ENCODE data around the gene AMOT.

AMOT gene

GRCh38 chrX:112837531-112837930 lies 3.1 kb downstream of the AMOT start:
- no peak for DNase-seq (ENCODE audit: low spot score)

- DNase-seq (ENCODE audit: low spot score) = no peak
Observed at GRCh38 chrX:112835019-112835418, 5.6 kb downstream of the AMOT start.

- no peak for DNase-seq (ENCODE audit: low spot score)
Observed at GRCh38 chrX:112834031-112834845, 6.4 kb downstream of the AMOT start.

- DNase-seq (ENCODE audit: low spot score) = no peak
Observed at GRCh38 chrX:112832481-112833095, 8.0 kb downstream of the AMOT start.

- DNase-seq (ENCODE audit: low spot score) = no peak
Observed at GRCh38 chrX:112830540-112830939, 10.1 kb downstream of the AMOT start.

GRCh38 chrX:112827292-112827903 lies 13.2 kb downstream of the AMOT start:
- no peak for DNase-seq (ENCODE audit: low spot score)

- no peak for DNase-seq (ENCODE audit: low spot score)
Observed at GRCh38 chrX:112826023-112826422, 14.6 kb downstream of the AMOT start.

- DNase-seq (ENCODE audit: low spot score) = no peak
Observed at GRCh38 chrX:112822892-112823291, 17.7 kb downstream of the AMOT start.

- no peak for DNase-seq (ENCODE audit: low spot score)
Observed at GRCh38 chrX:112820364-112821268, 20.0 kb downstream of the AMOT start.

- no peak for DNase-seq (ENCODE audit: low spot score)
Observed at GRCh38 chrX:112819813-112820212, 20.8 kb downstream of the AMOT start.

- no peak for DNase-seq (ENCODE audit: low spot score)
Observed at GRCh38 chrX:112819008-112819640, 21.5 kb downstream of the AMOT start.

- DNase-seq (ENCODE audit: low spot score) = no peak
Observed at GRCh38 chrX:112818114-112819007, 22.3 kb downstream of the AMOT start.

GRCh38 chrX:112816908-112817307 lies 23.7 kb downstream of the AMOT start:
- no peak for DNase-seq (ENCODE audit: low spot score)

- no peak for DNase-seq (ENCODE audit: low spot score)
Observed at GRCh38 chrX:112814496-112814895, 26.1 kb downstream of the AMOT start.

GRCh38 chrX:112812741-112813140 lies 27.9 kb downstream of the AMOT start:
- DNase-seq (ENCODE audit: low spot score) = no peak

GRCh38 chrX:112808651-112809195 lies 31.9 kb downstream of the AMOT start:
- DNase-seq (ENCODE audit: low spot score) = no peak

GRCh38 chrX:112808007-112808406 lies 32.6 kb downstream of the AMOT start:
- no peak for DNase-seq (ENCODE audit: low spot score)

GRCh38 chrX:112803060-112803459 lies 37.6 kb downstream of the AMOT start:
- DNase-seq (ENCODE audit: low spot score) = no peak

- DNase-seq (ENCODE audit: low spot score) = no peak
Observed at GRCh38 chrX:112802541-112802940, 38.1 kb downstream of the AMOT start.
